ENCODE results near the gene SSR4.

GRCh38 chrX:153763989-153764755 lies 30.3 kb upstream of the SSR4 start, which contains the start of gene PLXNB3:
- TF ChIP-seq POLR2A (IDR thresholded peaks at IDR 0.05; ENCODE audit: borderline replicate concordance, extremely low read depth, insufficient read depth, insufficient read length) (no peak), EZH2 (IDR thresholded peaks at IDR 0.05) (no peak), CTCF (IDR thresholded peaks at IDR 0.05 in 2 of 3, conservative IDR thresholded peaks at IDR 0.05 in 1 of 3; ENCODE audit: borderline replicate concordance in 1 of 3, insufficient read depth in 1 of 3, low read depth in 2 of 3, low read length in 2 of 3) (peak in 2 of 3 experiments; percentile 72 to 80; a peak in 4 of 6 replicates), SIN3A (IDR thresholded peaks at IDR 0.05; ENCODE audit: low read depth) (no peak), EGR1 (IDR thresholded peaks at IDR 0.05; ENCODE audit: low read depth) (no peak), POLR2AphosphoS5 (IDR thresholded peaks at IDR 0.05; ENCODE audit: low read depth, low read length) (peak; percentile 47; the same call in 1 of the 2 replicates), EZH2phosphoT487 (IDR thresholded peaks at IDR 0.05; ENCODE audit: borderline replicate concordance) (no peak), SRF (IDR thresholded peaks at IDR 0.05; ENCODE audit: low read depth) (no peak), SP1 (IDR thresholded peaks at IDR 0.05; ENCODE audit: low read depth) (no peak), RAD21 (IDR thresholded peaks at IDR 0.05; ENCODE audit: low read depth) (no peak), TCF7L2 (IDR thresholded peaks at IDR 0.05; ENCODE audit: borderline replicate concordance, extremely low read depth, insufficient read depth, insufficient read length) (no peak)
- TF ChIP-seq, protein P1, sequence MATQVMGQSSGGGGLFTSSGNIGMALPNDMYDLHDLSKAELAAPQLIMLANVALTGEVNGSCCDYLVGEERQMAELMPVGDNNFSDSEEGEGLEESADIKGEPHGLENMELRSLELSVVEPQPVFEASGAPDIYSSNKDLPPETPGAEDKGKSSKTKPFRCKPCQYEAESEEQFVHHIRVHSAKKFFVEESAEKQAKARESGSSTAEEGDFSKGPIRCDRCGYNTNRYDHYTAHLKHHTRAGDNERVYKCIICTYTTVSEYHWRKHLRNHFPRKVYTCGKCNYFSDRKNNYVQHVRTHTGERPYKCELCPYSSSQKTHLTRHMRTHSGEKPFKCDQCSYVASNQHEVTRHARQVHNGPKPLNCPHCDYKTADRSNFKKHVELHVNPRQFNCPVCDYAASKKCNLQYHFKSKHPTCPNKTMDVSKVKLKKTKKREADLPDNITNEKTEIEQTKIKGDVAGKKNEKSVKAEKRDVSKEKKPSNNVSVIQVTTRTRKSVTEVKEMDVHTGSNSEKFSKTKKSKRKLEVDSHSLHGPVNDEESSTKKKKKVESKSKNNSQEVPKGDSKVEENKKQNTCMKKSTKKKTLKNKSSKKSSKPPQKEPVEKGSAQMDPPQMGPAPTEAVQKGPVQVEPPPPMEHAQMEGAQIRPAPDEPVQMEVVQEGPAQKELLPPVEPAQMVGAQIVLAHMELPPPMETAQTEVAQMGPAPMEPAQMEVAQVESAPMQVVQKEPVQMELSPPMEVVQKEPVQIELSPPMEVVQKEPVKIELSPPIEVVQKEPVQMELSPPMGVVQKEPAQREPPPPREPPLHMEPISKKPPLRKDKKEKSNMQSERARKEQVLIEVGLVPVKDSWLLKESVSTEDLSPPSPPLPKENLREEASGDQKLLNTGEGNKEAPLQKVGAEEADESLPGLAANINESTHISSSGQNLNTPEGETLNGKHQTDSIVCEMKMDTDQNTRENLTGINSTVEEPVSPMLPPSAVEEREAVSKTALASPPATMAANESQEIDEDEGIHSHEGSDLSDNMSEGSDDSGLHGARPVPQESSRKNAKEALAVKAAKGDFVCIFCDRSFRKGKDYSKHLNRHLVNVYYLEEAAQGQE (IDR thresholded peaks at IDR 0.05; ENCODE audit: low read depth): no peak
- TF ChIP-seq, protein P2, sequence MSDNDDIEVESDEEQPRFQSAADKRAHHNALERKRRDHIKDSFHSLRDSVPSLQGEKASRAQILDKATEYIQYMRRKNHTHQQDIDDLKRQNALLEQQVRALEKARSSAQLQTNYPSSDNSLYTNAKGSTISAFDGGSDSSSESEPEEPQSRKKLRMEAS (IDR thresholded peaks at IDR 0.05): no peak

Data from HCT116 (cell line).